ENCODE data around the gene ADPRHL1. TPM values are rescaled to one million over a fixed set of nuclear protein-coding genes. Genes with fewer than 3 reads are reported as not detected.

The ADPRHL1 gene
- total RNA-seq, 1 experiment from 2014 or later = 2.7 TPM

DNA sequence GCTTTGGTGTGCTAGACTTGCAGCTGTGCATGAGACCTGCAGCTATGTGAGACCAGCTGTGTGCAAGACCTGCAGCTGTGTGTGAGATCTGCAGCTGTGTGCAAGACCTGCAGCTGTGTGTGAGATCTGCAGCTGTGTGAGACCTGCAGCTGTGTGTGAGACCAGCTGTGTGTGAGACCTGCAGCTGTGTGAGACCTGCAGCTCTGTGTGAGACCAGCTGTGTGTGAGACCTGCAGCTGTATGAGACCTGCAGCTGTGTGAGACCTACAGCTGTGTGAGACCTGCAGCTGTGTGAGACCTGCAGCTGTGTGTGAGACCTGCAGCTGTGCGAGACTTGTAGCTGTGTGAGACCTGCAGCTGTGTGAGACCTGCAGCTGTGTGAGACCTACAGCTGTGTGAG, 43.9 kb upstream of the ADPRHL1 start:
- Histone ChIP-seq H3K27ac (ENCODE audit: insufficient read length, low read depth, low read length) (no peak overlapping the region), H2BK15ac (ENCODE audit: low read depth, low read length) (no peak overlapping the region), H3K4ac (ENCODE audit: low read depth, low read length) (no peak overlapping the region), H3K79me2 (ENCODE audit: insufficient read depth, low read length) (peaks cover 9% of the 10 kb centered on the region; the same call in 1 of the 2 replicates), H3K9ac (ENCODE audit: extremely low read depth, insufficient read length, low read length) (no peak overlapping the region), H2AFZ (ENCODE audit: low read length) (no peak overlapping the region), H4K8ac (replicated peaks; ENCODE audit: insufficient read length, low read depth, low read length) (no peak overlapping the region), H3K27me3 (ENCODE audit: insufficient read depth, low read length) (no peaks in the 10 kb centered on the region), H4K20me1 (ENCODE audit: control insufficient read depth, insufficient read depth, insufficient read length) (no peaks in the 10 kb centered on the region), H3K23ac (ENCODE audit: insufficient read length, low read depth, low read length) (no peak overlapping the region), H4K91ac (ENCODE audit: insufficient read length, low read depth, low read length) (no peak overlapping the region), H3K18ac (ENCODE audit: insufficient read length, low read depth, low read length) (no peak overlapping the region), H3K4me1 (ENCODE audit: insufficient read depth, low read length) (peaks cover 4% of the 10 kb centered on the region; the same call in 1 of the 2 replicates), H3K9me3 (ENCODE audit: control insufficient read depth, low read depth, low read length) (no peaks in the 10 kb centered on the region), H3K79me1 (ENCODE audit: insufficient read depth, low read depth, low read length, poor library complexity, severe bottlenecking) (no peaks in the 10 kb centered on the region), H2BK20ac (ENCODE audit: low read depth, low read length, poor library complexity, severe bottlenecking) (no peak overlapping the region), H2BK120ac (ENCODE audit: low read depth, low read length, poor library complexity, severe bottlenecking) (no peak overlapping the region), H2BK12ac (ENCODE audit: insufficient read length, low read depth, low read length) (no peak overlapping the region), H4K5ac (ENCODE audit: insufficient read length, low read depth, low read length) (no peak overlapping the region), H2AK5ac (ENCODE audit: insufficient read length, low read length) (no peak overlapping the region), H2BK5ac (ENCODE audit: insufficient read length, low read length) (no peak overlapping the region), H3K23me2 (ENCODE audit: insufficient read length, low read depth, low read length, poor library complexity, severe bottlenecking) (peaks cover 7% of the 10 kb centered on the region), H3T11ph (ENCODE audit: low read length) (no peak overlapping the region), H3K4me2 (ENCODE audit: insufficient read depth, insufficient read length, low read length) (no peak overlapping the region), H3K56ac (ENCODE audit: insufficient read length, low read depth, low read length) (no peak overlapping the region), H3K14ac (ENCODE audit: insufficient read depth, low read length) (no peak overlapping the region)
- no CpG with 5 or more reads among the region's 1 CpG for WGBS (ENCODE audit: extremely low coverage, insufficient read length, low lambda C conversion rate)
- DNase-seq = no peak
- TF ChIP-seq, protein P1, sequence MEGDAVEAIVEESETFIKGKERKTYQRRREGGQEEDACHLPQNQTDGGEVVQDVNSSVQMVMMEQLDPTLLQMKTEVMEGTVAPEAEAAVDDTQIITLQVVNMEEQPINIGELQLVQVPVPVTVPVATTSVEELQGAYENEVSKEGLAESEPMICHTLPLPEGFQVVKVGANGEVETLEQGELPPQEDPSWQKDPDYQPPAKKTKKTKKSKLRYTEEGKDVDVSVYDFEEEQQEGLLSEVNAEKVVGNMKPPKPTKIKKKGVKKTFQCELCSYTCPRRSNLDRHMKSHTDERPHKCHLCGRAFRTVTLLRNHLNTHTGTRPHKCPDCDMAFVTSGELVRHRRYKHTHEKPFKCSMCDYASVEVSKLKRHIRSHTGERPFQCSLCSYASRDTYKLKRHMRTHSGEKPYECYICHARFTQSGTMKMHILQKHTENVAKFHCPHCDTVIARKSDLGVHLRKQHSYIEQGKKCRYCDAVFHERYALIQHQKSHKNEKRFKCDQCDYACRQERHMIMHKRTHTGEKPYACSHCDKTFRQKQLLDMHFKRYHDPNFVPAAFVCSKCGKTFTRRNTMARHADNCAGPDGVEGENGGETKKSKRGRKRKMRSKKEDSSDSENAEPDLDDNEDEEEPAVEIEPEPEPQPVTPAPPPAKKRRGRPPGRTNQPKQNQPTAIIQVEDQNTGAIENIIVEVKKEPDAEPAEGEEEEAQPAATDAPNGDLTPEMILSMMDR (conservative IDR thresholded peaks at IDR 0.05) = no peak
- H3K27ac Mint-ChIP-seq = no peak overlapping the region
- H3K27me3 Mint-ChIP-seq (ENCODE audit: low read depth) = no peaks in the 10 kb centered on the region
- H3K36me3 Mint-ChIP-seq (ENCODE audit: insufficient read depth in 1 of 3, low read depth in 3 of 3) = peaks cover 21 to 70% (median 67%) of the 10 kb centered on the region in 3 experiments; a peak in 6 of 7 replicates
- peaks cover 35 to 38% of the 10 kb centered on the region in 2 experiments for H3K4me1 Mint-ChIP-seq
- H3K9me3 Mint-ChIP-seq = no peaks in the 10 kb centered on the region
- H3K4me3 Mint-ChIP-seq = no peak overlapping the region
